HG03521 (cell line): ENCODE measurements around the gene ATP5MK.
"Not testable (repeated sequence)": the region's sequence is repeated elsewhere in the genome, so short reads cannot be mapped to it uniquely, and the experiment has no call there.

Source experiments
- ATAC-seq: cut with Tn5 transposase; IDR thresholded peaks from one replicate; pipeline ENCODE4 v1.9.1; 2021; ENCODE audit warnings: mild to moderate bottlenecking, moderate library complexity; ENCODE audit not compliant: unreplicated experiment

ATP5MK gene

GRCh38 chr10:103396067-103396788 is at the start of gene ATP5MK, which contains the start of gene PDCD11:
TSS of gene ATP5MK (minus strand) at chr10:103396475. CDS start at chr10:103392457, 4,018 bp downstream.
TSS of gene PDCD11 (plus strand) at chr10:103396626. CDS start at chr10:103398427, 1,801 bp downstream.
- ATAC-seq, result peak; percentile 98

- no peak for ATAC-seq
Measured at GRCh38 chr10:103445366-103445765, 49.1 kb upstream of the ATP5MK start.

- ATAC-seq, result no peak
Measured at GRCh38 chr10:103444478-103444877, 48.2 kb upstream of the ATP5MK start.

- ATAC-seq, result no peak
Measured at GRCh38 chr10:103443475-103444185, 47.4 kb upstream of the ATP5MK start.

GRCh38 chr10:103442031-103442461 is 45.8 kb upstream of the ATP5MK start:
- no peak for ATAC-seq

- ATAC-seq, result no peak
Measured at GRCh38 chr10:103441611-103442010, 45.3 kb upstream of the ATP5MK start.

- ATAC-seq, result no peak
Measured at GRCh38 chr10:103441206-103441605, 44.9 kb upstream of the ATP5MK start.

- no peak for ATAC-seq
Measured at GRCh38 chr10:103440416-103440815, 44.1 kb upstream of the ATP5MK start.

- ATAC-seq, result no peak
Measured at GRCh38 chr10:103439776-103440175, 43.5 kb upstream of the ATP5MK start.

GRCh38 chr10:103433858-103434257 is 37.6 kb upstream of the ATP5MK start:
- no peak for ATAC-seq

GRCh38 chr10:103431902-103432301 is 35.6 kb upstream of the ATP5MK start:
- no peak for ATAC-seq

GRCh38 chr10:103429647-103430046 is 33.4 kb upstream of the ATP5MK start:
- no peak for ATAC-seq

GRCh38 chr10:103428989-103429643 is 32.8 kb upstream of the ATP5MK start:
- ATAC-seq, result no peak

- ATAC-seq, result no peak
Measured at GRCh38 chr10:103427866-103428265, 31.6 kb upstream of the ATP5MK start.

GRCh38 chr10:103423748-103424147 is 27.5 kb upstream of the ATP5MK start:
- no peak for ATAC-seq

GRCh38 chr10:103419101-103419500 is 22.8 kb upstream of the ATP5MK start:
- no peak for ATAC-seq

GRCh38 chr10:103417601-103418000 is 21.3 kb upstream of the ATP5MK start:
- ATAC-seq, result no peak

- ATAC-seq, result not testable (repeated sequence)
Measured at GRCh38 chr10:103417148-103417469, 20.8 kb upstream of the ATP5MK start.

- no peak for ATAC-seq
Measured at GRCh38 chr10:103416436-103417147, 20.3 kb upstream of the ATP5MK start.

- ATAC-seq, result no peak
Measured at GRCh38 chr10:103415581-103415980, 19.3 kb upstream of the ATP5MK start.

- no peak for ATAC-seq
Measured at GRCh38 chr10:103413564-103413963, 17.3 kb upstream of the ATP5MK start.
